Heart left ventricle (tissue), 16 donors: ENCODE data around the gene LMNTD2. TPM values are rescaled to one million over a fixed set of nuclear protein-coding genes. Genes with fewer than 3 reads are reported as not detected.

Experiments
- ATAC-seq, 4 donors: fragments of 200-7000 bp; cut with Tn5 transposase; one replicate each; pipeline ENCODE4 v1.9.1; 2020 to 2022; ENCODE audit warnings: moderate library complexity in 4 of 4, mild to moderate bottlenecking in 3 of 4, moderate number of reproducible peaks in 1 of 4
- DNase-seq, 5 donors: peaks; one replicate each; pipeline ENCODE4 v3.0.0-alpha.2; 2020
- H3K27ac ChIP-seq, 12 donors: fragments of 200-600 bp; sonication (generic) in 4 of 12; one replicate each; pipeline versions ENCODE4 v1.5.0 to v1.8.0; 2016 to 2022; ENCODE audit warnings: mild to moderate bottlenecking in 2 of 12
- H3K27me3 ChIP-seq, 9 donors: fragments of 200-600 bp; sonication (generic) in 2 of 9; one replicate each; pipeline versions ENCODE4 v1.5.1 to v1.8.0; 2016 to 2022; ENCODE audit warnings: mild to moderate bottlenecking in 3 of 9
- H3K36me3 ChIP-seq, 9 donors: fragments of 200-600 bp; sonication (generic) in 2 of 9; one replicate each; pipeline versions ENCODE4 v1.5.0 to v1.8.0; 2018 to 2022; ENCODE audit warnings: mild to moderate bottlenecking in 2 of 9
- H3K4me1 ChIP-seq, 12 donors: fragments of 200-600 bp; sonication (generic) in 4 of 12; one replicate each; pipeline versions ENCODE4 v1.5.0 to v1.8.0; 2016 to 2022; ENCODE audit warnings: mild to moderate bottlenecking in 3 of 12
- H3K4me3 ChIP-seq, 12 donors: fragments of 200-600 bp; sonication (generic) in 4 of 12; one replicate each; pipeline versions ENCODE4 v1.5.0 to v1.8.0; 2017 to 2022; ENCODE audit warnings: mild to moderate bottlenecking in 9 of 12, moderate library complexity in 4 of 12
- H3K9me3 ChIP-seq, 12 donors: fragments of 200-600 bp; sonication (generic) in 4 of 12; one replicate each; pipeline versions ENCODE4 v1.5.0 to v1.8.0; 2016 to 2022; ENCODE audit warnings: mild to moderate bottlenecking in 1 of 12
- POLR2A ChIP-seq, 2 donors: fragments of 450-650 bp; IDR thresholded peaks; one replicate each; pipeline ENCODE4 v1.6.1; 2017; ENCODE audit warnings: antibody characterized with exemption in 2 of 2, mild to moderate bottlenecking in 2 of 2, moderate library complexity in 2 of 2
- WGBS, 4 donors: extraction: QIAGEN DNeasy Blood & Tissue Kit in 2 of 4; methylation state at CpG; one replicate each; pipeline versions ENCODE4 v1.1.5 to v1.1.7; 2013 to 2018; 5-methylcytosine and 5-hydroxymethylcytosine counted together
- intact Hi-C, 10 donors: fragments of 100-400 bp; cut with DNase I; formaldehyde crosslinking; loops; one replicate each; pipeline versions ENCODE4 v1.11.1 to v1.14.2; 2022
- polyA plus RNA-seq, 2 donors: library from polyadenylated mRNA; stranded (reverse); fragments of 200-250 nt; gene quantifications; one replicate each; pipeline ENCODE4 v1.2.3, GENCODE V29; 2013
- total RNA-seq, 9 donors: library from RNA; depleted of rRNA in 2 of 9; stranded (reverse); fragments of >200 nt in 2 of 9; fragmentation: NEBNext Ultra II Directional in 3 of 9; extraction: Animal tissue kit (Norgen Biotek cat#: 25700) in 3 of 9; gene quantifications; one replicate each; pipeline versions ENCODE4 v1.1.0 to v1.2.4, GENCODE V29; 2016 to 2023
- TF ChIP-seq, protein P1 (sequence below), 12 donors: fragments of 200-600 bp; sonication (generic) in 4 of 12; IDR thresholded peaks; one replicate each; pipeline versions ENCODE4 v1.5.0 to v1.8.0; 2018 to 2022; ENCODE audit warnings: antibody characterized with exemption in 12 of 12, mild to moderate bottlenecking in 5 of 12
- donor health status: ischemic (EF 13 %, LVEDD 7.1; RV severe dilation, severe dysfunction).
- donor health status: healthy with polysubstance abuse.
- donor health status: DM: no; HTN: yes; CAD: no.
- donor health status: DM: no; HTN: no; CAD: no.
- donor health status: ischemic (EF 25% LVEDD 6.9; RV normal size, moderate dysfunction).
- donor health status: ischemic (EF 25% LVEDD 5.7; RV mildly dilated, moderate dysfunction).
- donor health status: healthy.
- donor health status: DM: yes; HTN: yes; CAD: no.
- donor health status: ischemic (EF 35%, LVEDD 5.7; RV mildly dilated, moderate dysfunction).
- donor health status: nonischemic (EF 11% LVEDD 7.7; RV severe dilation, severe dysfunction).
- donor health status: DM: yes; HTN: yes; CAD: no.
- donor health status: PGD.
- donor health status: ischemic (EF 29% LVEDD 5.4; RV normal size, mild dysfunction).
- donor health status: nonischemic (EF 23%, LVEDD 6.1; RV moderate dilation, normal function).

The LMNTD2 gene
- total and polyA plus RNA-seq, 11 donors = 0.10 to 1.6 (median 0.36) TPM; not detected in 2

DNA sequence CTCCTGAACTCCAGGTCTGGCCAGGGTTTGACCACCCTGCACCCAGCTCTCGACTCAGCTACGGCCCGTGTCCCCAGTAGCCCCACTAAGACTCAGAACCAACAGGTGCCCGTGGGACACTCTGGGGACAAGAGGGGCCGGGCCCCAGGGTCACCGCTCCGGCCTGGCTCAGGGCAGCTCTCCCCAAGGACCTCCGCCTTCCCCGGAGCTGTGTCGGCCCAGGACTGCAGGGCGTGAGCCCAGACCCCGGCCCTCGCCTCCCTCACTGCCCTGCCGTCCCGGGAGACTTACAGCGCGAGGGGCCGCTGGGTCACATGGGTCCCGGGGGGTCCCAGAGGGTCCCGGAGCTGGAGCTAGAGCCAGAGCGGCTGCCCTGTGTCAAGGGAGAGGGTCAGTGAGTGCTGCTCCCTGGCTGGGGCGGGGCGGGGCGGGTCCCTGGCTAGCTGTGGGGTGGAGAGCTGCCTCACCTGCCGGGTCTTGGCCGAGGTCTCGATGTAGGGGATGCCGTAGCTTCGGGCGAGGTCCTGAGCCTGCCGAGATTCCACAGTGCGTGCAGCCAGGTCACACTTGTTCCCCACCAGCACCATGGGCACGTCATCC, 27.5 kb downstream of the LMNTD2 start:
- H3K9me3 ChIP-seq = no peaks in the 10 kb centered on the region
- H3K27me3 ChIP-seq = peaks cover 3 to 17% (median 9%) of the 10 kb centered on the region in 9 donors
- H3K27ac ChIP-seq = no peak overlapping the region
- intact Hi-C loops = no loop called here
- H3K4me3 ChIP-seq = no peak overlapping the region
- DNase-seq (peak in 1 of 5 donors; percentile 30), ATAC-seq (no peak)
- TF ChIP-seq, protein P1, sequence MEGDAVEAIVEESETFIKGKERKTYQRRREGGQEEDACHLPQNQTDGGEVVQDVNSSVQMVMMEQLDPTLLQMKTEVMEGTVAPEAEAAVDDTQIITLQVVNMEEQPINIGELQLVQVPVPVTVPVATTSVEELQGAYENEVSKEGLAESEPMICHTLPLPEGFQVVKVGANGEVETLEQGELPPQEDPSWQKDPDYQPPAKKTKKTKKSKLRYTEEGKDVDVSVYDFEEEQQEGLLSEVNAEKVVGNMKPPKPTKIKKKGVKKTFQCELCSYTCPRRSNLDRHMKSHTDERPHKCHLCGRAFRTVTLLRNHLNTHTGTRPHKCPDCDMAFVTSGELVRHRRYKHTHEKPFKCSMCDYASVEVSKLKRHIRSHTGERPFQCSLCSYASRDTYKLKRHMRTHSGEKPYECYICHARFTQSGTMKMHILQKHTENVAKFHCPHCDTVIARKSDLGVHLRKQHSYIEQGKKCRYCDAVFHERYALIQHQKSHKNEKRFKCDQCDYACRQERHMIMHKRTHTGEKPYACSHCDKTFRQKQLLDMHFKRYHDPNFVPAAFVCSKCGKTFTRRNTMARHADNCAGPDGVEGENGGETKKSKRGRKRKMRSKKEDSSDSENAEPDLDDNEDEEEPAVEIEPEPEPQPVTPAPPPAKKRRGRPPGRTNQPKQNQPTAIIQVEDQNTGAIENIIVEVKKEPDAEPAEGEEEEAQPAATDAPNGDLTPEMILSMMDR (IDR thresholded peaks at IDR 0.05) = no peak
- no peak for TF ChIP-seq POLR2A (IDR thresholded peaks at IDR 0.05)
- WGBS, 4 donors = 90 to 96% (median 94%) methylated on average over 4 to 33 of the region's 33 CpGs
- H3K36me3 ChIP-seq = peaks cover 0 to 29% (median 20%) of the 10 kb centered on the region in 9 donors
- peaks cover 9 to 50% (median 32%) of the 10 kb centered on the region in 12 donors for H3K4me1 ChIP-seq

DNA sequence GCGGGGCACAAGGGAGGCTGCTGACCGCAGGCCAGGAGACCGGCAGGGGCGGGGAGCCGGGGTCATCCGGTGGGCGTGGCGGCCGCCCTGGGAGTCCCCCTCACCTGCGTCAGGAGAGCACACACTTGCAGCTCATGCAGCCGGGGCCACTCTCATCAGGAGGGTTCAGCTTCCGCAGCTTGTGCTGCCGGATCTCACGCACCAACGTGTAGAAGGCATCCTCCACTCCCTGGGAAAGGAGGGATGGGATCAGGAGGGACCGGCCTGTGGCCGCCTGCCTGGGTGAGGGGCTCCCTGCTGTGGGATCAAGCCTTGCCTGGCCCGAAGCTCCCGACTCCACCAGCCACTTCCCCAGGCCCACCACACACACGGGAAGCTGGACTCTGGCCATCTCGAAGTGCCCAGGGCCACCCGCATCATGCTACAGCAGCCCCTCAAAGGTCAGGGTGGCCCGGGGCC, 28.0 kb downstream of the LMNTD2 start:
- WGBS, 4 donors = 72 to 84% (median 81%) methylated on average over 19 to 23 of the region's 23 CpGs
- Histone ChIP-seq H3K27me3 (peaks cover 2 to 11% (median 6%) of the 10 kb centered on the region in 9 donors), H3K4me3 (no peak overlapping the region), H3K36me3 (peaks cover 0 to 29% (median 20%) of the 10 kb centered on the region in 9 donors), H3K9me3 (no peaks in the 10 kb centered on the region), H3K4me1 (peaks cover 9 to 47% (median 29%) of the 10 kb centered on the region in 12 donors), H3K27ac (no peak overlapping the region)
- ATAC-seq (no peak), DNase-seq (peak in 1 of 5 donors; percentile 33)
- intact Hi-C loops = no loop called here
- TF ChIP-seq, protein P1 (IDR thresholded peaks at IDR 0.05) = no peak
- TF ChIP-seq POLR2A (IDR thresholded peaks at IDR 0.05) = no peak

DNA sequence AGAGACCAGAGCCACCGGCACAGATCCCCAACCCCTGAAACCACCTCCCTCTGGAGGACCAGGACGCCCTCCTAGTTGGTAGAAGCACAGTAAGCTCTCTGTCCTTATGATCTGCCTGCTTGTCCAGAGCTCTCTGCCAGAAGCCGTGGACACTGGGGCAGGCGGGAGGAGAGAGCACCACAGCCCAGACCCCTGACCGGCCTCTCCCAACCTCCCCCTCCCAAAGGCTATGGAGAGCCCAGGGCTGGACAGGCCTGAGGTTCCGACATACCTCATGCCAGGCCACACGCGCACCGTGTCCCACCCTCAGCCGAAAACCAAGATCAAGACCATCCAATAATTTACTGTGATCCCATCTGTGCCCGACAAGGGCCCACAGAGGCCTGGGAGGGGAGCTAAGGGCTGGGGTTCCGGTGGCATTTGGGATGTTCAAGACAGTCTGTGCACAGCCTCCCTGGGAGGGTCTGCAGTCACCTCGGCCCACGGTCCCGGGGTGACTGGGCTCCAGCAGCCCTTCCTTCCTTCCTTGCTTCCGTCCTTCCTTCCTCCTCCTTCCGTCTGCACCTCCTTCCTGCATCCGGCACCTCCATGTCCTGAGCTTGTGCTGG, 28.5 kb downstream of the LMNTD2 start:
- ATAC-seq (no peak), DNase-seq (no peak)
- intact Hi-C loops = no loop called here
- Histone ChIP-seq H3K27me3 (peaks cover 0 to 6% (median 2%) of the 10 kb centered on the region in 9 donors), H3K9me3 (no peaks in the 10 kb centered on the region), H3K4me1 (peaks cover 6 to 42% (median 24%) of the 10 kb centered on the region in 12 donors), H3K27ac (no peak overlapping the region), H3K36me3 (peaks cover 0 to 29% (median 20%) of the 10 kb centered on the region in 9 donors), H3K4me3 (no peak overlapping the region)
- 73 to 84% (median 78%) methylated on average over 17 to 18 of the region's 18 CpGs for WGBS, 4 donors
- no peak for TF ChIP-seq POLR2A (IDR thresholded peaks at IDR 0.05)
- TF ChIP-seq, protein P1 (IDR thresholded peaks at IDR 0.05) = no peak
